NCI-H2171 (cell line): ENCODE measurements around the gene ITGB8.
"Not testable (repeated sequence)": the region's sequence is repeated elsewhere in the genome, so short reads cannot be mapped to it uniquely, and the experiment has no call there.

Experiments
- DNase-seq: peaks from one replicate; lab custom pipeline; 2025; lab: John Stamatoyannopoulos, UW

ITGB8 gene

GRCh38 chr7:20330239-20330927 is at the start of gene ITGB8:
Gene ITGB8 (plus strand): TSS chr7:20330900. CDS start chr7:20331807, 907 bp downstream.
- peak; percentile 4 for DNase-seq

DNA sequence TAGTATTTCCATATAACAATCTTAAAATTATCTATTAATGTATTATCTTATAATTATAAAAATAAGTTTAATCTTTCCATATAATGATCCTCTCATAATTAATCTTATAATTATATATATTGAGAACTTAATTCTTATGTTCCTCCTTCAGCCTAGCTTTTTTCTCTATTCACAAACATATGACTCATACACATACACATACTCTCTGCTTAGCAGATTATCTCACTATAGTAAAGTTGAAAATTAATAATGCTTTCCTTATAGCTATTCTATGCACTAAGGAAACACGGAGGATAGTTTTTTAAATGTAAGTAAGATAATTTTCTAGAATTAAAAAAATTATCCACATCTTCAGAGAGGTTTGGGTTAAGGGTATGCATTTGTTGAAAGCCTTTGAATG is 47.7 kb upstream of the ITGB8 start:
- DNase-seq, result no peak

DNA sequence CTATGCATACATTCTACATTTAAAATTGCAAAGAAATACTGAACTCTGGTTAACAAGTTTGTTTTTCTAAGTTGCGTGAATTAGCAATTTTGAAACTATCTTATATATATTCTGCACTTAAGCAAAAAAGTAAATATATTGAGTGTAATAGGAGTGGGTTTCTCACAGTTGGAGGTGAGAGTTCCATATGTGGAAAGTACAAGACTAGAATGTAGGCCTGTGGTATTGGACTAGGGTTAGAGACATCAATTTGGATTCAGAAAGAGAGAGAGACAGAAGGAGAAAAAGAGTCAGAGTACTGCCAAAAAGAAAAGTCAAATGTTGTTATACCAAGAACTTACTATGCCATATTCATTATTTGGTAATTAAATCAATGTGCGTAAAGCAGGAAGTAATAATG is 47.3 kb upstream of the ITGB8 start:
- no peak for DNase-seq

GRCh38 chr7:20284003-20284770 is 46.5 kb upstream of the ITGB8 start:
- DNase-seq, result no peak

GRCh38 chr7:20284771-20285143 is 45.9 kb upstream of the ITGB8 start:
- no peak for DNase-seq

GRCh38 chr7:20287317-20287716 is 43.4 kb upstream of the ITGB8 start:
- no peak for DNase-seq

DNA sequence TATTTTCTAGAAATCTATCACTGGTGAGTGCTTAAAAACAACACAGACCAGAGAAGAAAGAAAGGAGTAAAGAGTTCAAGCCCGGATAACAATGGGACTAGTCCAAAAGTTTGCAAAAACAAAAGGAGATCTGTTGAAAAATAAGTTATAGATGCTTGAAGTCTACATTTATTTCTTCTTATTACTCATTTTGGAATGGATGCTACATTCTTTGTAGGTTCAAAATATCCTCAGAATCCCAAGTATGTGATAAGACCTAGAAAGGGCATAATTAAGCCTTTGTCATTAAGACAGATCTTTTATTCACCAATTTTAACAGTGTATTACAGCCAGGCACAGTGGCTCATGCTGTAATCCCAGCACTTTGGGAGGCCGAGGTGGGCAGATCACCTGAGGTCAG is 42.7 kb upstream of the ITGB8 start:
- DNase-seq, result no peak

DNA sequence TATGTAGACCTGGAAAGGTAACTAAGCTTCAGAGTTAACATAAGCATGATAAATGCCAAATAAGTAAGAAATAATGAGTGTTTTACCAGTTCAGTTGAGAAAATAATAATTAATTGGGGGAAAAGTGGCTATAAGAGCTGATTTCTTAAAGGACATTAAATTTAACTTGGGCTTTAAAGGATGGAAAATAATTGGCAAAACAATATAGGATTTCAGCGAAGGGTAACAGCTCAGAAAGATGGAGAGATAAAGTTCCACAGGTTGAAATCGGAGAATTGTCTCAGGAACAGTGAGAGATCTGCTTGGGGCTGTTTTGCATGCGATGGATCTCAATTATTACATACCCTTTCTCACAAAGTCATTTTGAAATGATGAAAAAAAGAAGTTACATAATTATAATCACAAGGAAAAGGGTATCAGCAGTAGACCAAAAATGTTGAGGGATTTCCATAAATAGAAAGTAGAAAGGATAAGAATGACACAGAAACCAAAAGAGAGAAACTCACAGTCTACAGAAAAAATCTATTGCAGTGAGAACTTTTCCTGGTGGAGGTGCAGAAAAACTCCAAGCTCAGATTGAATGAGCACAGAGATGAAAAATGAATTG is 40.1 kb upstream of the ITGB8 start:
- DNase-seq, result no peak

GRCh38 chr7:20293336-20293735 is 37.4 kb upstream of the ITGB8 start:
- DNase-seq, result no peak

GRCh38 chr7:20296444-20296843 is 34.3 kb upstream of the ITGB8 start:
- DNase-seq, result no peak

GRCh38 chr7:20296901-20297300 is 33.8 kb upstream of the ITGB8 start:
- no peak for DNase-seq

DNA sequence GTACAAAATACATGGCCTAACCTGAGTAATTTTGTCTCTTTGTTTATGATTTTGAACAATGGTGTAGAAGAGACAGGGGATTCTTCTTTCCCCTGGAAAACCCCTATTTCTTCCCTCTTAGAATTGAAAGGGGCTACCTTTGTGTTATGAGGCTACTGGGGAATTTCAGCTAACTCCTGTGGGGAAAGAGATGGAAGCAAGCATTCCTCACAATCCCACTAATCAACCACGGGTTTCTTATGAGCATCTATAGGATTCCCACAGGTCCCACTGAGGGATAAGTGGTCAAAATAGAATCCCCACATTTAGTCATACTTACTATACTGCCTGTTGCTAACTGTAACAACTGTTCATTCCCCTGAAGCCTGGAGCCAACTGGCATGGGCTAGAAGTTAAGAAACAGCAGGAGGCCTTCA is 32.2 kb upstream of the ITGB8 start:
- no peak for DNase-seq

- DNase-seq, result no peak
Measured at GRCh38 chr7:20299145-20299544, 31.6 kb upstream of the ITGB8 start.

DNA sequence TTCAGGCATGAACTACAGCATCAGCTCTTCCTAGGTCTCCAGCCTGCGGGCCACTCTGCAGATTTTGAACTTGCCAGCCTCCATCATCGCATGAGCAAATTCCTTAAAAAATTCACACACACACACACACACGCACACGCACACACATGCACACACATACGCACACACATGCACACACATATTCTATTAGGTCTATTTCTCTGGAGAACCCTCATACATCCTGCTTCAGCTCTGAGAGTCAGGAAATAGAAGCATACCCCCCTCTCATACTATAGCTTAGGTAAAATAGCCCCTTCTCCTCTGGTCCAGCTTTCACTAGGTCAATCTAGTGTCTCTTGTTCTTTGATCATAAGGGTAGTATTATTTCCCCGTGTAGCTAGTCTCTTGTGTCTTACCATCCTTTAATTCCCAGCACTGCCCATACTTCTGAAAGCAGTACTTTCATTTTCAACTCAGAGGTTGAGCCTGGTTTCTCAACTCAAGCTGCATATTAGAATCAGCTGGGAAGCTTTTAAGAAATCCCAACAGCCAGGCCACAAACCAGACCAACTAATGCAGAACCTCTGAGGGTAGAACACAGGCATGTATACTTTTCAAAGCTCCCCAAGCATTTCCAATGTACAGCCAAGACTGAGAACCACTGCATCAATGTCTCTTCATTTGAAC is 30.9 kb upstream of the ITGB8 start:
- no peak for DNase-seq

DNA sequence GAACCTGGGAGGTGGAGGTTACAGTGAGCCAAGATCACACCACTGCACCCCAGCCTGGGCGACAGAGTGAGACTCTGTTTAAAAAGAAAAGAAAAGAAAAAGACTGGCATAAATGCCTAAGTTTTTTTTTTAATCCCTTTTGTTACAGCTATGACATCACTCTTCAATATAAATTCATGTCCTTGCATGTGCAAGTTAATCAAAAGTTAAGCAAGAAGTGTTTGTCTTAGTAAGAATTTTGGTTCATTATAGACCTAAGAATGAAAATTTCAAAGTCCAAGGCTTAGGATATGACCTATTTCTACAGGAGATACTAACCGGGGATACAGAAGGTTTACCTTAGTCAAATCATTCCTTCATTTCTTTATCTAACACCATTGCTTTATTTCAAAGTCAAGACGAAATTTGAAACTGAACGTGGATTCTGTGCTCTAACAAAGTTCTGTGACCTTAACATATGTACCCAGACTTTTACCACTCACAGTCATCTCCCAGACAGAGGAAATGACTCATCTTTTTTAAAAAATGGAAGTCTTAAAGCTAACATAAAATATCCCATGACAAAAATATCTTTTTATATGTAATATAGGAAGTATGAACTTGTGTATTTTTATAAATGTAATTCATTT is 29.3 kb upstream of the ITGB8 start:
- no peak for DNase-seq

GRCh38 chr7:20302300-20302699 is 28.4 kb upstream of the ITGB8 start:
- DNase-seq, result not testable (repeated sequence)

DNA sequence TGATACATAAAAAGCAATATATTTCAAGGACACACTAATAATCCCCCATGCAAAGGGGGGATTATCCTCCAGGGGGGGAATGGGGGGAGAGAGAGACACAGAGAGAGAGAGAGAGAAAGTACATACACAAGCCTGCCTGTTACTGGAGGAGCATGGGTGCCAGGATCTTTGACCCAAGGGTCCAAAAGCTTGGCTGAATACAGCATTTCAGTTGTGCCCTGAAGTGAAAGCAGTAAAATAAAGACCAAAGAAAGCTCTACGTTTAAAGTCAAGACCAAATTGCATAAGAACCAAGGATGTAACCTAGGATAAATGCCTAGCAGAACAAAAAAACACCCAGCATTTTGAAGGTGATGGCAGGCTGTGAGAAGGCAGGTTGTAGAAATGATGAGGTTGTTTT is 27.8 kb upstream of the ITGB8 start:
- DNase-seq, result no peak

- DNase-seq, result no peak
Measured at GRCh38 chr7:20304366-20304765, 26.3 kb upstream of the ITGB8 start.

GRCh38 chr7:20305726-20306125 is 25.0 kb upstream of the ITGB8 start:
- DNase-seq, result no peak

DNA sequence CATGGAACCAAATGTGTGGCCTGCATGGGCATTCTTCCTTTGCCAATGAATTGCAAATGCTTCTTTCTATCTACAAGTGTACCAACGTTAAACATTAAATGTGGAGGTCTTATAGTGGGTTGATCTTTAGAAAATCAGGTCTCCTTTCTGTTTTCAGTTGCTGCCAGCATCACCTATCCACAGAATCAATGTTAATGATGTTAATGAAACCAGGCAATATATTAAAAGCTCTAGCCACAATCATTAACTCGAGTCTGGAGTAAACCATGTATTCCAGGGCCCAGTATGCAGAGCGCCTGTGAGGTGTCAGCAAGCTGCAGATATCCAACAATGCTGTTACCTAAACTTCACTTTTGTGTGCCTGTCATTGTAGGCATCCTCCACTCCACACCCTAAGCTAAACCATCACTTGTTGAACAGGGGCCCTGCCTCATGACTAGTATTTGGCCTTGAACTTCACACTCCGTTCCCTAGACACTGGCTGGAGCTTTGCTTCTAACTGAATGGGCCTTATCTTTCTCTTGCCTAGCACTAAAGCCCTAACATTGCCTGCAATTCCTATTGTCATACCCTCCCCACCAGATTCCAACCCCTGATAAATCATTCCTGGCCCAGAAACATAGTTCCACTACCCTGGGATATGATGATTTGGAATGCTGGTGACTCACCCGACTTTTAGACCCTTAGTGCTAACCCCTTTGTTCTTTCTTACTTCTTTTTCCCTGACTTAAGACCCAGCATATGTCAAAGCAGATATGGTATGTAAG is 24.3 kb upstream of the ITGB8 start:
- DNase-seq, result no peak

DNA sequence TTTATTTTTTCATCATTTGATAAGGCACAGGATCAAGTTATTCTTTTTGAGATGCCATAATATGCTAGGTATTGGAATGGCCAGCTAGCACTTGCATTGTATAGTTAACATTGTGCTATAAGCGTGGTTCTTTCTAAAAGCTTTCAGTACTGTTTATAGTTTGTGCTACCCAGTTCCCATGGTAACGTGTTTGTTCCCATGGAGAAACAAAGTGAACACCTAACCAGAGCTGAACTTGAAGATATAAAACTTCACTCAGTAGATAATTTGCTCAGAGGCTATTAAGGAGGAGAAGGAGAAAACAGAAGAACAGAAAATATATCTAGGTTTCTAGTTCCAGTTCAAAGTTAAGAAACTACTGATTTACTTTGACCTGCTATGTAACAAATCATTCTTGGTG is 23.6 kb upstream of the ITGB8 start:
- no peak for DNase-seq

DNA sequence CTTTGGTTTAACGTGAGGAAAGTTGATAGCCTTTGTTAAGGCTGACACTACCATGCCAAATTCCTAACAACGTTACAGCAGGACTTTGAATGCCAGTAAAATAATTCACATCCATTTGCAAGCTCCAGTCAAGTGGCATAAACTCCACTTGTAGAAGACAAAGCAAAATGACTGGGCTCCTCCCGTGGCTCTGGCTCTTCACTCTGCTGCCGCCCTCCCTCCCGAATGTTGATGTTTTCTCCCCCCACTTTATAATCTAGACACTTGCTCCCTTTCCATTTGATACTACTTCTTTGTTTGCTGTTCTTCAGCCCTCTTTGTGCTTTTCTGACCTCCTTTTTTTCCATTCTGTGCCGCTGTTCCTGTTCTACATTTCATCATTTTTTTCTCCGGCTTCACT is 22.8 kb upstream of the ITGB8 start:
- no peak for DNase-seq
